HG03064 (cell line): ENCODE measurements around the gene RNU1-3.
"Not testable (repeated sequence)": the region's sequence is repeated elsewhere in the genome, so short reads cannot be mapped to it uniquely, and the experiment has no call there.

Experiments
- ATAC-seq: cut with Tn5 transposase; IDR thresholded peaks from one replicate; pipeline ENCODE4 v1.9.1; 2021; ENCODE audit warnings: low read depth; ENCODE audit not compliant: unreplicated experiment

RNU1-3 gene

GRCh38 chr1:16658234-16658633 is 8.5 kb downstream of the RNU1-3 start:
- not testable (repeated sequence) for ATAC-seq

DNA sequence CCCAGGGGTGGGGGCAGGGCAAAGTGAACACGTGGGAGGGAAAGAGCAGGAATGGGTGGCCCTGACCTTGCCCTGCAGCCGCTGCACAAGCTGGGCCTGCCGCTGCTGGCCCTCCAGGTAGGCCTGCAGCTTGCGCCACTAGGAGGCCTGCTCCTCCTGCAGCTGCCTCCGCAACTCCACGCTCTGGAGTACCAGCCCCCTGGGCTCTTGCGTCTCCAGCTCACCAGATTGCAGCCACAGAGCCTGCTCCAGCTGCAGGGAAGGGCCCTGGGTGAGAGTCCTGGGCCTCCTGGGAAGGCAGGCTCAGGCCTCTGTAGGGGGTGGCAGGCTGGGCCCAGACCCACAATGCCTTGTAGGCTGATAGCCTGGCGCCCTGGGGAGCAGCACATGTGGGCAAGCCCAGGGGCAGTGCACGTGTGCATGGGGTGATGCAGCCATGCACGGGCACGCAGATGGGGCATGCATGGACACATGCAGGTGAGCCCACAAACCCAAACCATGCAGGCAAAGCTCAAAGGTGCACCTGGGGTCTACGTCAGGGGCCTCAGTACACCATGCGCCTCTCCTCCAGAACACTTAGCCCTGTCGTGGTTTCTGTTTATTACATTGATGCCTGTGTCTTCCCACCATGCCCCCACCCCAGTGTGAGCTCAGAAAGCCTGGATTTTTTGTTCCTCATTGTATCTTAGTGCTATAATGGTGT is 9.6 kb downstream of the RNU1-3 start:
- not testable (repeated sequence) for ATAC-seq

- ATAC-seq = not testable (repeated sequence)
Observed at GRCh38 chr1:16656574-16656973, 10.2 kb downstream of the RNU1-3 start.

- not testable (repeated sequence) for ATAC-seq
Observed at GRCh38 chr1:16651560-16651959, 15.2 kb downstream of the RNU1-3 start.

DNA sequence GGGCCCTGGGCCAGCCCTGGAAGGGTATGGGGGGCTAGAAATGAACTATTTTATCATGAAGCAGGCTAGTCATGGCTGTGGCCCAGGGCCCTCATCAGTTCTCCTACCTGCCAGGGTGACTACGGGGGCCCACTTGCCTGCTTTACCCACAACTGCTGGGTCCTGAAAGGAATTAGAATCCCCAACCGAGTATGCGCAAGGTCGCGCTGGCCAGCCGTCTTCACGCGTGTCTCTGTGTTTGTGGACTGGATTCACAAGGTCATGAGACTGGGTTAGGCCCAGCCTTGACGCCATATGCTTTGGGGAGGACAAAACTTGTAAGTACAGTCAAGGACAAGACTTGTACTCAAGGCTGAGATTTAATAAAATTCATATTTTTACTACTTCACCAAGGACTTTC is 16.8 kb downstream of the RNU1-3 start:
- ATAC-seq = not testable (repeated sequence)

- not testable (repeated sequence) for ATAC-seq
Observed at GRCh38 chr1:16649390-16649789, 17.4 kb downstream of the RNU1-3 start.

GRCh38 chr1:16648756-16649155 is 18.0 kb downstream of the RNU1-3 start:
- ATAC-seq = not testable (repeated sequence)

DNA sequence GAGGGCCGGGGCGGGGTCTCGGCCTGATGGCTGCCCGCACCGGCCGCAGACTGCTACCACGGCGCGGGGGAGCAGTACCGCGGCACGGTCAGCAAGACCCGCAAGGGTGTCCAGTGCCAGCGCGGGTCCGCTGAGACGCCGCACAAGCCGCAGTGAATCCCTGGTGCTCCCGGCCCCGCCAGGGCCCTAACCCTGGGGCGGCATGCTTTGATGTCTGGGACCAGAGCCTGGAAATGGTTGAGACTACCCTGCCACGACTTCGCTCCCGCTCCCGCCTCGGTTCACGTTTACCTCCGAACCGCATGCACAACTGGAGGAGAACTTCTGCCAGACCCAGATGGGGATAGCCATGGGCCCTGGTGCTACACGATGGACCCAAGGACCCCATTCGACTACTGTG is 18.5 kb downstream of the RNU1-3 start:
- ATAC-seq = not testable (repeated sequence)

- ATAC-seq = not testable (repeated sequence)
Observed at GRCh38 chr1:16647179-16648176, 19.3 kb downstream of the RNU1-3 start.

- ATAC-seq = not testable (repeated sequence)
Observed at GRCh38 chr1:16646716-16647115, 20.0 kb downstream of the RNU1-3 start.

DNA sequence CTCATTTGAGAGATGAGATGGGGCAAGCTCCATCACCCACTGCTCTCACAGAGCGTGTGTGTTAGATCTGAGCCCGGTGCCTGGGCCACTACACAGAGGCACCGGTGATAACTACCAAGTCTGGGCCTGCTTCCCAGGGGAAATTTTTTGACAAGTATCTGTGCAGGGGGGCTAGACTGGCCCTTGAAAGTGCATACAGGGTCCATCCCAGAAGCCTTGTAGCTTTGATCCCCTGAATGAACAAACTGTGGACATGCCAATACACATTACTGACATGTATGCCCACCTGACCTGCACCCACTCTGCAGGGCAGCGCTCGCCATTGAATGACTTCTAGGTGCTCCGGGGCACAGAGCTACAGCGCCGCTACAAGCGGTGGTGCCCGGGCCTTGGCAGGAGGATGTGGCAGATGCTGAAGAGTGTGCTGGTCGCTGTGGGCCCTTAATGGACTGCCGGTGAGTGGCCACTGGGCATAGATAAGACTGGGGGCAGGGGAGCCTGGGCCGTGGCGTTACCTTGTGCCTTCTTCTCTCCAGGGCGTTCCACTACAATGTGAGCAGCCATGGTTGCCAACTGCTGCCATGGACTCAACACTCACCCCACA is 20.6 kb downstream of the RNU1-3 start:
- ATAC-seq = not testable (repeated sequence)

DNA sequence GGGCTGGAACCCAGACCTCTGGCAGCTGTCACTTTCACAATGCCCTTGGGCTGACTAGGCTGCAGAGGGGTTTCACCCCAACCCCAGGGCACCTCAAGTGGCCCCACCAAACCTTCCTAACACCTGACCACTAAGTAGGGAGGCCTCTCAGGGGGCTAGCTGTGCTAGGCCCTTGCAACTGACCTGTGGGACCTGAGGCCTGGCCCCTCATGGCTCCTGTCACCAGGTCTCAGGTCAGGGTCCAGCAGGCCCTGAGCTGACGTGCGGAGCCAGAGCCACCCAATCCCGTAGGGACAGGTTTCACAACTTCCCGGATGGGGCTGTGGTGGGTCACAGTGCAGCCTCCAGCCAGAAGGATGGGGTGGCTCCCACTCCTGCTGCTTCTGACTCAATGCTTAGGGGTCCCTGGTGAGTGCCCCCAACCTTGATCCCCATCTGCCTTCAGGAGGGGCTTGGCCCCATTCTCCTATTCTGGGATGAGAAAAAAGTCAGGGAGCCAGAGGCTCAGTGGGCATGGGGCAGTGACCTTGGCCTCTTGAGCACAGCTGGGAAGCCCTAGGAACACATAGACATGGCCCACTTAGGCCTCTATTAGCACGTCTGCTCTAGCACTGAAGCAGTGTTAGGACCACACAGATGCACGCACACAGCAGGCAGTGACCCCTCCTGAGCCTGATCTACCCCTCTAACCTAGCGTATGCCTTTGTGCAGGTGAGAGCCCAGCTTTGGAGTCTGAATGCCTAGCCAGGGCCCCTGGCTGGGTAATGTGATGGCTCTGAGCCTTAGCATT is 21.3 kb downstream of the RNU1-3 start:
- ATAC-seq = peak; percentile 6

DNA sequence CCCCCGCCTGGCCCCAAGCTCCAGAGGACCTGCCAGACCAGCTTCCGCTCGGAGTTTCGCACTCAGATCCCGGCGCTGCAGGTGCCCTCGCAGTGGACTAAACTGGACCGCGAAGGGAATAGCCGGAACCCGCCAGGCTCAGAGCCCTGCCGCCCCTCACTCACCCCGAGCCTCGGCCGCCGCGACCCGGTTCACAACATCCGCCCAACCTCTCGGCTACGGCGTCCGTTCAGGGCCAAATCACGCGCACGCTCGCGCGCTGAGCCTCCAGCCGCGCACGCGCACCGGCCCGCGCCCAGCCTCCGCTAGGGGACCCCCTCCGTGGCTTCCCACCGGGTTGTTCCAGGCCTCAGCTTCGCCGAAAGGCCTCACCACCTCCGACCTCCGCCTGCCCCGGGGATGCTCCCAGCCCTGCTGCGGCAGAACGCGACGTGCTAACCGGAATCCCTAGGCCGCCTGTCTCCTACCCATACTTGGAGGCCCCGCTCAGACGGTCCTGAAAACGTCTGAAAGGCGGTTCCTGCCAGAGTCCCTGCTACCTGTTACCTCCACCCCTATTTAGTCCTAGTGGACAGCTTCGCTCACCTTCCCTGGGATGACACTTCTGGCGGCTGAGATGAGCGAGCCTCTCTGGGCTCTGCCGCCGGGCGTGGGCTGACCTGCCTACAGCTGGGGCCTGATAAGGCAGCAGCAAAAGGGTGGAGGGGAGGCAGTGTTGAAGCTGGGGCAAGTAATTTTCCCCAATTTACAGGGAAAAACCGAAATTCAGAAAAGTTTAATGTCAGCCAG is 22.1 kb downstream of the RNU1-3 start:
- ATAC-seq = peak; percentile 63

GRCh38 chr1:16644193-16644481 is 22.6 kb downstream of the RNU1-3 start:
- ATAC-seq = no peak

DNA sequence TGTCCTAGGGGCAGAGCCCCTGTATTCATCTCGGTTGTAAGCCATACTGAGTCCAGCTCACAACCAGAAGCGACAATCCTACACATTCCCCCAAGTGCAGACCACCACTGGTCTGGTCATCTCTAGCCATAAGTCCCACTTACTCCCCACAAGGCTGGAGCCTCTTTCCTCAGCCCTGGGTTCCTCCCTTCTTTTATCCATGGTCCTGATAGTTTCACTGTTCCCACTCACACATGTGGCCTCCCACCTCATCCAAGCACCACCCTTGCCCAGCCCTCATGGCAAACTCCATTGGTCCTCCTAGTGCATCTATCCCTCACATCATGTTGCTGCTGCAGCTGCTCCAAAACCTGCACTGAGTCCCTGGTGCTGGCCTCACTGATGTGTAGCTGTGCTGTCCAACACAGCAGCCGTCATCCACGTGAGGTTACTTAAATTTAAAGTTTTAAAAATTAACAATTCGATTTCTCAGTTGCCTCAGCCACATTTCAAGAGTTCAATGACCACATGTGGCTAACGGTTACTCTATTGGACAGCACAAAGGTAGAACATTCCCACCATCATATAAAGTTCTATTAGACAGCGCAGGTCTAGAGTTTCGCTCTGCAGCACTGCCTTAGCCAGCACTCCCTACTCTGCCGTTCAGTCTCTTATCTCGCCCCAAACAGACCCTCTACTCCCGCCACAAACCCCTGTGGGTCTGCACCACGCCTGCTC is 23.1 kb downstream of the RNU1-3 start:
- peak; percentile 5 for ATAC-seq

- ATAC-seq = not testable (repeated sequence)
Observed at GRCh38 chr1:16643001-16643411, 23.7 kb downstream of the RNU1-3 start.

GRCh38 chr1:16642025-16642966 is 24.5 kb downstream of the RNU1-3 start:
- not testable (repeated sequence) for ATAC-seq
